ENCODE measurements around the gene TNFSF9. TPM values are rescaled to one million over a fixed set of nuclear protein-coding genes. Genes with fewer than 3 reads are reported as not detected.

Gene TNFSF9, protein sequence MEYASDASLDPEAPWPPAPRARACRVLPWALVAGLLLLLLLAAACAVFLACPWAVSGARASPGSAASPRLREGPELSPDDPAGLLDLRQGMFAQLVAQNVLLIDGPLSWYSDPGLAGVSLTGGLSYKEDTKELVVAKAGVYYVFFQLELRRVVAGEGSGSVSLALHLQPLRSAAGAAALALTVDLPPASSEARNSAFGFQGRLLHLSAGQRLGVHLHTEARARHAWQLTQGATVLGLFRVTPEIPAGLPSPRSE
- total RNA-seq: 4.7 TPM

DNA sequence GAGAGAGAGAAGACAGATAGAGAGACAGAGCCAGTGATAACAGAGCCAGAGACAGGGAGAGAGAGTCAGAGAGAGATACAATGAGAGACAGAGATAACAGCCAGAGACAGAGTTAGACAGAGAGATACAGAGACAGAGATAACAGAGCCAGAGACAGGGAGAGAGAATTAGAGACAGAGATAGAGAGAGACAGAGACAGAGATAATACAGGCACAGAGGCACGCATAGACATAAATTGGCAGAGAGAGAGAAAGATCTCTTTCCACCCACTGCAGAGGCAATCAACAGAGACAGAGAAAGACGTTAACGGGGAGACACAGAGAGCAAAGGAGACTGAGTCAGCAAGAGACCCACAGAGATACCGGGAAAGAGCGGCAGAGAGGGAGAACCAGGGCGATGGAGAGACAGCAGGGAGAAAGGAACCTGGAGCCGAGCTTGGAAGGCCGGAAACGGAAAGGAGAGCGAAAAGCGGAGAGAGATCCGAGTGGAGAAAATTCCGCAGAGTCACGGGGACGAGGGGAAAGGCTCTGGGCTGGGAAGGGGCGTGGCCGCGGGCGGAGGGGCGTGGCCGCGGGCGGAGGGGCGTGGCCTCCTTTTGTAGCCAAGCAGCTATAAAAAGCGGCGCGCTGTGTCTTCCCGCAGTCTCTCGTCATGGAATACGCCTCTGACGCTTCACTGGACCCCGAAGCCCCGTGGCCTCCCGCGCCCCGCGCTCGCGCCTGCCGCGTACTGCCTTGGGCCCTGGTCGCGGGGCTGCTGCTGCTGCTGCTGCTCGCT, at the start of gene TNFSF9:
TNFSF9 (plus strand) TSS at position 641 of the 777 bp plus-strand sequence; CDS start at position 652, 11 bp downstream.
- ATAC-seq: peak; percentile 89

DNA sequence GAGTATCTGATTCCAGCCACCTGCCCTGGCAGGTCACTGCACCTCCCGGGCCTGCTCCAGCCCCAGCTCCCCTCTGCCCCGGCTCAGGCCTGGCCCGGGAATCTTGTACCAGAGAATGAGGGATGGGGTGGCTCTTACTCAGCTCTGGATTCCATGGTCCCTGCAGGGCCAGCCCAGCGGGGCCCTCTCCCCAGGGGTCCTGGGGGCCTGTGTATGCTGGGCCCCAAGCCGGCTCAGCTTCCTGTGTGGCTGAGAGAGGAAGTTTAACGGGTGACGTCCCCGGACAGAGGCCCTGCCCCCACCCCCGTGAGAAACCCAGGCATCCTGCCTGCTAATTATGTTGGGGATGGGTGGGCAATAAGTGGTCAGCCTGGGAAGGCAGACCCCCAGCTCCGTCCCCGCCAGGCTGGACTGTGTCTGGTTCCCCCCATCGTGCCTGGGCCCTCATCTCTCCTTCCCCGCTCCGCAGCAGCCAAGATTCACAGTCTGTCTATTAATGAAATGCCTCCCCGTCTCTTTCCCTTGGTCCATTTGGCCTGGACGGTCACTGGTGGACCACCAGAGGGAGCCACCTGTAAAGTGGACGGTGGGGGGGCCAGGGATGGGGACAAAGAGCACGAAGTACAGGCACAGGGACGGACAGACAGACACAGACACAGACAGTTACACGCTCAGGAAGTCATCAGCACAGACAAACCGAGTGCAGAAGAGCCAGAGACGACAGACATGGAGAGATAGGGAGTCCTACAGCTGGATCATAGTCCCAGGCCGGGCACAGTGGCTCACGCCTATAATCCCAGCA, 49.1 kb upstream of the TNFSF9 start, which contains the start of gene DENND1C:
DENND1C (minus strand) TSS at position 247 of the 802 bp plus-strand sequence; CDS start at position 155, 92 bp downstream.
- peak; percentile 39 for ATAC-seq

DNA sequence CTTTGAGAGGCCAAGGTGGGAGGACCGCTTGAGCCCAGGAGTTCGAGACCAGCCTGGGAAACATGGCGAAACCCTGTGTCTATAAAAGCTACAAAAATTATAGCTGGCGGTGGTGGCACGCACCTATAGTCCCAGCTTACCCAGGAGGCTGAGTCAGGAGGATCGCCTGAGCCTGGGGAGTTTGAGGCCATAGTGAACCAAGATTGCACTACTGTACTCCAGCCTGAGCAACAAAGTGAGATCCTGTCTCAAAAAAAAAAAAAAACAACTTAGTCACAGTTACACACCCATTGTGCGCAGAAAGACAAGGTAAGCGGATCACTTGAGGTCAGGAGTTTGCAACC, 48.5 kb upstream of the TNFSF9 start:
- no peak for ATAC-seq

DNA sequence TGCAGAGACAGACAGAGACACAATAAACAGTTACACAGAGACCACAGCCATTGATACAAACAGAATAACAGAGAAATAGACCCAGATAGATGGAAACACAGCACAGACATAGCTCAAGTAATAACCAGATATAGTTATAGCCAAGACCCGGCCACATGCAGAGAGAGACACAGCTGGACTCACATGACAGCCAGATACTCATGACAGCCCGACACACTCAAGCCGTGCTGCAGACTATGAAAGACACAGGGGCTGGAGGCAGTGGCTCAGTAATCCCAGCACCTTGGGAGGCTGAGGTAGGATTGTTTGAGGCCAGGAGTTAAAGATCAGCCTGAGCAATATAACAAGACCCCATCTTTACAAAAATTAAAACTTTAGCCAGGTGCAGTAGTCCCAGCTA, 47.6 kb upstream of the TNFSF9 start:
- ATAC-seq: no peak

- peak; percentile 62 for ATAC-seq
These were observed 46.6 kb upstream of the TNFSF9 start for GRCh38 chr19:6484230-6484629.

DNA sequence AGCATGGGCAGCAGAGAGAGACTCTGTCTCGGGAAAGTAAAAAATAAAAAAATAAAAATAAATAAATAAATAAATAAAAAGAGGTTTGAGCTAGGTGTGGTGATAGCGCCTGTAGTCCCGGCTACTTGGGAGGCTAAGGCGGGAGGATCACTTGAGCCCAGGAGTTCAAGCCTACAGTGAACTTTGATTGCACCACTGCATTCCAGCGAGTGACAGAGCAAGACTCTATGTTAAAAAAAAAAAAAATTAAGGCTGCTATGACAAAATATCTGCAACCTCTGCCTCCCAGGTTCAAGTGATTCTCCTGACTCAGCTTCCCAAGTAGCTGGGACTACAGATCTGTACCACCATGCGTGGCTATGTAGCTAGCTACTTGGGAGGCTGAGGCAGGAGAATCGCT, 46.0 kb upstream of the TNFSF9 start:
- ATAC-seq: no peak

- ATAC-seq: no peak
These were observed 41.4 kb upstream of the TNFSF9 start for GRCh38 chr19:6489278-6490061.

DNA sequence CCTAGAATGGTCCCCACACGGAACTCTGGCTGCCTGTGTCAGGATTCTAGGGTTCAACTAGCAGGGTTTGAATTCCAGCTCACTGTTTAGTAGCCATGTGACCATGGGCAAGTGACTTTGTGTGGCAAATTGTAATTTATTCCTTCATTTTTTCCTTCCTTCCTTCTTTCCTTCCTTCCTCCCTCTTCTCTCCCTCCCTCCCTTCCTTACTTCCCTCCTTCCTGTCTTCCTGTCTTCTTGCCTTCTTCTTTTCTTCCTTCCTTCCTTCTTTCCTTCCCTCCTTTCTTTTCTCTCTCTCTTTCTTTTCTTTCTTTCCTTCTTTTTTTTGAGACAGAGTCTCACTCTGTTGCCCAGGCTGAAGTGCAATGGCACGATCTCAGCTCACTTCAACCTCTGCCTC, 40.7 kb upstream of the TNFSF9 start:
- ATAC-seq: no peak

DNA sequence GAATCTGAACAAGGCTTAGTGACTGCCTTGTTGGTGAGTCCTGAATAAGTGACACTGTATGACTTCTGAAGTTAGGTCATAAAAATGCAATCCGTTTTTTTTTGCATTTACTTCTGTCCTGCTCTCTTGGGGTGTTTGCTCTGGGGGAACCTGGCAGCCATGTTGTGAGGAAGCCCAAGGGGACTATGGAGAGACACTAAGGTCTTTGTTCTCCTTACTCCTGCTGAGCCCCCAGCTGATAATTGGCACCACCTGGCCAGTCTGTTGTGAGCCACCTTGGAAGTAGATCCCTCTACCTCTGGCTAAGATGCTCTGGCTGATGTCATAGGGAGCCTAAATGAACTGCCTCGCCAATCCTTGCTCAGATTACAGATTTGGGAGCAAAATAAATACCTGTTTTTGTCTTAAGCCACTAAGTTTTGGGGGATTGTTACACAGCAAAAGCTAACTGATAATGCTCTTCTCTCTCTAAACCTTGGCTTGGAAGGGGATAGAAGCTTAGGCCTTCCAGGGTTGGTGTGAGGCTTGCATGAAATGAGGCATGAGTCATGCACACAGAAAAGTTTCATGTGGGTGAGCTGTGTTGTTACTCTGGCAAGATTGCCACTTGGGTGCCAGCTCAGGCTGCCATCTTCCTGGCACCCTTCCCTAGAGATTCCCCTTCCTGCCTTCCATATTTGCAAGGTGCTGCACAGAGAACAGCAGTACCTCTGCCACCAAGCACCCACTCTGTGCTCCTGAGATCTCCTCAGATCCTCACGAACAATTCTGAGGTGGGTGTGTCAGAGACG, 38.8 kb upstream of the TNFSF9 start:
- no peak for ATAC-seq

- no peak for ATAC-seq
These were observed 36.3 kb upstream of the TNFSF9 start for GRCh38 chr19:6494438-6495036.

GRCh38 chr19:6495947-6496346, 34.9 kb upstream of the TNFSF9 start:
- no peak for ATAC-seq

DNA sequence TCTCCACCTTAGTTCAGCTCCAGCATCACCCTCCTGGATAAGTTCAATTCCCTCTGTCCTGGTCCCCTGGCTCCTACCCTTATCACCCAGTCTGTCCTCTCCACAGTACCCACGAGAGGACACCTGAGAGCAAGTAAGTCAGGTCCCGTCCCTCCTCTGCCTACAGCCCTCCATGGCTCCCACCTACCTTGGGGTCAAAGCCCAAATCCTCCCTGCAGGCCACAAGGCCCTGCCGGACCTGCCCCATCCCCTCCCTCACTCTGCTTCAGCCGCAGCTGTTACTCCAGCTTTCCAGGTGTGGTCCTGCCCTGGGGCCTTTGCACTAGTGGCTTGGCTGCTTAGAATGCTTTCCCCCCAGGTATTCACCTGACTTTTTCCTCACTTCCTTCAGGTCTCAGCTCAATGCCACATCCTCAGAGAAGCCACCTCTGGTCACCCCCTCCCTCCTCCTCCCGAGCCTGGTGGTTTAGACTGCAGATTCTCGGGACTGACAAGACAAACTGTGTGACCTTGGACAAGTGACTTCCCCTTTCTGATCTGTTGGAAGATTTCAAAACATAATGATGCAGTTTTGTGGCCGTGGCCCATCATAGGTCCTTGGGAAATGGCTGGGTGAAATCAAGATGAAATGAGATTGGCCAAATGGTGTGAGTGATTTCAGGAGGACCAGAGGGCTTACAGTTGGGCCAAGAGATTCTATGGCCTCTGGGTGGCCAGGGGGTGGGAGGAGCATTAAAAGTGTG, 32.4 kb upstream of the TNFSF9 start:
- no peak for ATAC-seq

GRCh38 chr19:6499052-6499790, 31.6 kb upstream of the TNFSF9 start:
- ATAC-seq: no peak

DNA sequence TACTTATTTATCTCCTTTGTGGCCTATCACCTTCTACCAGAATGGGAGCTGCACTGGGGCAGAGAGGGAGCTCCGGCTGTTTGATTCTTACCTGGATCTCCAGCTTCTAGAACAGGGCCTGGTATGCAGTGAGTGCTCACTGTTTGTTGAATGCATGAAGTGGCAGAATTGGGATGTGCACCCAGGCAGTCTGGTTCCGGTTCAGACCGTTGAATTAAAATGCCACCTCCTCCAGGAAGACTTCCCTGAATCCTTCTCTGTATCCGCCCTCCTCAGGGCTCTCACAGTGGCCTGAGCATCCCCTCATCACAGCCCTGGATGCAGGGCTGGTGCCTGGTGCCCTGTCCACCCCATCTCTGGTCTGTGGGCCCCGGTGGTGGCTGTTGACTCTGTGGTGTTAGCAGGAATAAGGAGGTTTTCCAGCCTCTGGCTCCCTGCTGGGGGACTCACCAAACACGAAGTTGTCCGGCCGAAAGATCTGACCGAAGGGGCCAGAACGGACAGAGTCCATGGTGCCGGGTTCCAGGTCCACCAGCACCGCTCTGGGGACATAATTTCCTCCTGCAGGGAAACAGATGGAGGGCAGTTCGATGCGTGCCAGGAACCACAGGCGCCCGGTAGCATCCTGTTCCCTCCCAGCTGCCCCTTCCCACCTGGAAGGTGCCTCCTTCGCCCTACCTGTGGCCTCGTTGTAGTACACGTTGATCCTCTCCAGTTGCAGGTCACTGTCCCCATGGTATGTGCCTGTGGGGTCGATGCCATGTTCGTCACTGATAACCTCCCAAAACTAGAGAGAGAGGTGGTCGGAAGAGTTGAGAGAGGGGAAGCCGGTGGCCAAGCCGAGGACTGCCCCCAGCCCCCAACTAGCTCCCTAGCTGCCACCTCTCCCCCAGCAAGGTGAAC, 29.7 kb upstream of the TNFSF9 start:
- no peak for ATAC-seq

GRCh38 chr19:6501740-6502648, 28.8 kb upstream of the TNFSF9 start, which contains the start of gene TUBB4A:
Gene TUBB4A (minus strand): TSS chr19:6502309. CDS start chr19:6502212, 97 bp downstream.
- ATAC-seq: peak; percentile 30

GRCh38 chr19:6503407-6504201, 27.2 kb upstream of the TNFSF9 start:
- no peak for ATAC-seq

Measured in esophagus mucosa (tissue), 1 donor.